Lung (tissue), 12 donors: ENCODE measurements around the gene ZNF280C. TPM values are rescaled to one million over a fixed set of nuclear protein-coding genes. Genes with fewer than 3 reads are reported as not detected.
"Not testable (repeated sequence)": the region's sequence is repeated elsewhere in the genome, so short reads cannot be mapped to it uniquely, and the experiment has no call there.

Experiments
- ATAC-seq: fragments of 200-7000 bp; cut with Tn5 transposase; one replicate; pipeline ENCODE4 v1.9.1; 2020; ENCODE audit warnings: moderate number of reproducible peaks; ENCODE audit not compliant: insufficient read depth, low FRiP score
- DNase-seq, 3 donors: peaks; one replicate each; pipeline ENCODE4 v3.0.0-alpha.2; 2013 to 2017
- H3K27ac ChIP-seq, 2 donors: one replicate each; pipeline ENCODE4 v1.5.1; 2013; ENCODE audit warnings: mild to moderate bottlenecking in 2 of 2, moderate library complexity in 2 of 2, control low read depth in 1 of 2, inconsistent platforms in 1 of 2, low read depth in 1 of 2, low read length in 1 of 2
- H3K27me3 ChIP-seq, 3 donors: one replicate each; pipeline ENCODE4 v1.5.1; 2013; ENCODE audit warnings: low read length in 2 of 3; ENCODE audit not compliant: control insufficient read depth in 3 of 3, insufficient read depth in 3 of 3
- H3K36me3 ChIP-seq, 4 donors: one replicate each; pipeline ENCODE4 v1.5.1; 2013; ENCODE audit warnings: low read length in 4 of 4, mild to moderate bottlenecking in 1 of 4, moderate library complexity in 1 of 4; ENCODE audit not compliant: control insufficient read depth in 4 of 4, insufficient read depth in 4 of 4
- H3K4me1 ChIP-seq, 5 donors: one replicate each; pipeline ENCODE4 v1.5.1; 2013; ENCODE audit warnings: low read length in 5 of 5, mild to moderate bottlenecking in 2 of 5, moderate library complexity in 1 of 5; ENCODE audit not compliant: control insufficient read depth in 5 of 5, insufficient read depth in 5 of 5
- H3K4me3 ChIP-seq: one replicate; pipeline ENCODE4 v1.5.1; 2013; ENCODE audit warnings: mild to moderate bottlenecking, control low read depth, moderate library complexity
- H3K9ac ChIP-seq, 2 donors: one replicate each; pipeline ENCODE4 v1.5.1; 2013; ENCODE audit warnings: low read length in 2 of 2, control low read depth in 1 of 2; ENCODE audit not compliant: insufficient read depth in 1 of 2
- H3K9me3 ChIP-seq, 4 donors: one replicate each; pipeline ENCODE4 v1.5.1; 2013; ENCODE audit warnings: low read length in 3 of 4, mild to moderate bottlenecking in 1 of 4, moderate library complexity in 1 of 4; ENCODE audit not compliant: control insufficient read depth in 4 of 4, insufficient read depth in 3 of 4
- WGBS, 2 donors: extraction: QIAGEN DNeasy Blood & Tissue Kit; methylation state at CpG; one replicate each; pipeline ENCODE4 v1.1.7; 2013; 5-methylcytosine and 5-hydroxymethylcytosine counted together
- polyA plus RNA-seq, 2 donors: library from polyadenylated mRNA; stranded (reverse); fragments of 200-250 nt; gene quantifications; one replicate each; pipeline ENCODE4 v1.2.1, GENCODE V29; 2013
- total RNA-seq, 2 donors: library from RNA; depleted of rRNA in 1 of 2; stranded (reverse); fragments of >200 nt in 1 of 2; gene quantifications; one replicate each; pipeline ENCODE4 v1.2.1, GENCODE V29; 2014 to 2021
- TF ChIP-seq, protein P1 (sequence below): IDR thresholded peaks from 2 replicates; pipeline ENCODE4 v1.5.1; 2012; ENCODE audit warnings: mild to moderate bottlenecking; ENCODE audit errors: control extremely low read depth, extremely low read depth
- donor health status: control.
- donor health status: control.
- donor health status: Bipolar disorder and iron deficiency.
- donor health status: healthy.
- donor health status: DM: yes; HTN: yes; CAD: no.

Gene ZNF280C
- total and polyA plus RNA-seq, 4 donors, result 1.2 to 7.3 (median 2.5) TPM

DNA sequence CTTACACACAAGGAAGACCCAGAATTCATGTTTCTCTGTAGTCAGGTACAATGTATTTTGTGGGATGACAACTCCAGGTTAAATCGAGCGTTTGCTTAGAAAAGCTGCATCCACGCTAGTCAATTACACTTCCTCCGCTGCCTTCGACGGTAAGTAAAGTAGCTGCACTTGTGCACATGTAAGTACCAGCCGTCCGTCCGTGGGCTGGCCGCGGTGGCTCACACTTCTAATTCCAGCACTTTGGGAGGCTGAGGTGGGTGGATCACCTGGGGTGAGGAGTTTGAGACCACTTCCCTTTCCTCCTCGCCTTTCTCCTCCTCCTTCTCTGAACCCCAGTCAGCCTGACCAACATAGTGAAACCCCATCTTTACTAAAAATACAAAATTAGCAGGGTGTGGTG, 692 bp upstream of the ZNF280C start:
- H3K27ac ChIP-seq, H3K4me1 ChIP-seq, ATAC-seq, H3K4me3 ChIP-seq, H3K27me3 ChIP-seq, H3K36me3 ChIP-seq, H3K9ac ChIP-seq, H3K9me3 ChIP-seq, DNase-seq: not testable (repeated sequence)
- 91 to 97% methylated on average over 12 of the region's 12 CpGs for WGBS, 2 donors

DNA sequence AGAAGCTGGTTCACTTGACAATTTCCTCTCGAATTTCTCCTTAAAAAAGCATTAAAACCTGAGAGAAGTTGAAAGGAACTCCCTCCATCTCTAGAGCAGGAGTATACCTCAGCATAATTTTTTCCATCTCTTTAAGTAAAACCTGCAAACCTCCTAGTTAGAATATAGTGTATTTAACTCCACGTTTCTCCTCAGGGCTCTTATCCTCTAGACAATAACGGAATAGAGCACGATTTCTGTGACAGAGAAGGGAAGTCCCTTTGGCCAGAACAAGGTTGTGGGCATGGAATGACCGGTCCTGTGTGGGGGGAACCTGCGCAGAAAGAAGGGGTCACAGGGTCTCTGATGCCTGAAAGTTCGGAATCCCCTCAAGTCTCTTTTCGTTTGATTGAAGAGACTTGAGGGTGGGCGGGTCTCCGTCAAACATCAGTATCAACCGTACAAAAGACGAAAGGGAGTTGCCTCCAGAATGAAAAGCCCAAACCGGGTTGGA, 697 bp downstream of the ZNF280C start:
- Histone ChIP-seq H3K9me3 (peaks cover 0 to 6% (median 0%) of the 10 kb centered on the region in 4 donors), H3K27me3 (peaks cover 0 to 3% (median 0%) of the 10 kb centered on the region in 3 donors), H3K9ac (peak overlapping the region; percentile 56 to 76), H3K27ac (peak overlapping the region; percentile 84 to 85), H3K4me1 (peaks cover 0 to 3% (median 0%) of the 10 kb centered on the region in 5 donors), H3K36me3 (no peaks in the 10 kb centered on the region), H3K4me3 (peak overlapping the region; percentile 62)
- ATAC-seq (peak; percentile 13), DNase-seq (peak in 1 of 3 donors; percentile 55)
- TF ChIP-seq, protein P1, sequence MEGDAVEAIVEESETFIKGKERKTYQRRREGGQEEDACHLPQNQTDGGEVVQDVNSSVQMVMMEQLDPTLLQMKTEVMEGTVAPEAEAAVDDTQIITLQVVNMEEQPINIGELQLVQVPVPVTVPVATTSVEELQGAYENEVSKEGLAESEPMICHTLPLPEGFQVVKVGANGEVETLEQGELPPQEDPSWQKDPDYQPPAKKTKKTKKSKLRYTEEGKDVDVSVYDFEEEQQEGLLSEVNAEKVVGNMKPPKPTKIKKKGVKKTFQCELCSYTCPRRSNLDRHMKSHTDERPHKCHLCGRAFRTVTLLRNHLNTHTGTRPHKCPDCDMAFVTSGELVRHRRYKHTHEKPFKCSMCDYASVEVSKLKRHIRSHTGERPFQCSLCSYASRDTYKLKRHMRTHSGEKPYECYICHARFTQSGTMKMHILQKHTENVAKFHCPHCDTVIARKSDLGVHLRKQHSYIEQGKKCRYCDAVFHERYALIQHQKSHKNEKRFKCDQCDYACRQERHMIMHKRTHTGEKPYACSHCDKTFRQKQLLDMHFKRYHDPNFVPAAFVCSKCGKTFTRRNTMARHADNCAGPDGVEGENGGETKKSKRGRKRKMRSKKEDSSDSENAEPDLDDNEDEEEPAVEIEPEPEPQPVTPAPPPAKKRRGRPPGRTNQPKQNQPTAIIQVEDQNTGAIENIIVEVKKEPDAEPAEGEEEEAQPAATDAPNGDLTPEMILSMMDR, result no peak
- WGBS, 2 donors, result 0 to 28% methylated on average over 12 to 13 of the region's 13 CpGs

DNA sequence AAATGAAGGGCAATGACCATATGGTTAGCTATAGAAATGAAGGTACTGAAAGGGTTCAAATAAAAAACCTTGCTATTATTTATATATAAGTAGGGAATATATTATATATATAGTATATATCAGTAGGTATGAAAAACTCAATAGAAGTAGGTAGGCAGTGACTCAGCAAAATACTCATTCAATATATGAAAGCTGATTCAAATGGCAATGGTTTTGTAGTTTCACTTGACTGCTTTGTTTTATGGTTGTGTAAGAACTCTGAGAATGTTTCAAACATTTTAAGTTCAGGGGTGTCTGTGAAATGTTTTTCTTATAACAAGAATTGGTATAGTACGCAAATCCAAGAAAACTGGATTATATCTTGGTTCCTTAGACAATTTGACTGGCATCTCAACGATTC, 4.1 kb downstream of the ZNF280C start:
- 71 to 93% methylated on average over 2 of the region's 2 CpGs for WGBS, 2 donors
- Histone ChIP-seq H3K9me3 (peaks cover 0 to 6% (median 0%) of the 10 kb centered on the region in 4 donors), H3K4me3 (no peak overlapping the region), H3K27me3 (peaks cover 0 to 3% (median 0%) of the 10 kb centered on the region in 3 donors), H3K36me3 (no peaks in the 10 kb centered on the region), H3K9ac (no peak overlapping the region), H3K27ac (no peak overlapping the region), H3K4me1 (peaks cover 0 to 3% (median 0%) of the 10 kb centered on the region in 5 donors)
- ATAC-seq (no peak), DNase-seq (no peak)
- TF ChIP-seq, protein P1, result no peak

DNA sequence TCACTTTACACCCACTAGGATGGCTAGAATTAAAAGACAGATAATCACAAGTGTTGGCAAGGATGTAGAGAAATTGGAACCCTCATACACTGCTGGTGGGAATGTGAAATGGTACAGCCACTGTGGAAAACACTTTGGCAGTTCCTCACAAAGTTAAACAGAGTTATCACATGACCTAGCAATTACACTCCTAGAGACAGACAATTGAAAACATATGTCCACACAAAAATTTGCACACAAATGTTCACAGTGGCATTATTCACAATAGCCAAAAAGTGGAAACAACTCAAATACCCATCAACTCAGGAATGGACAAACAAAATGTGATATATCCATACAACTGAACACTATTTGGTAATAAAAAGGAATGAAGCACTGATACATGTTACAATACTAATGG, 5.7 kb downstream of the ZNF280C start:
- Histone ChIP-seq H3K9me3 (no peaks in the 10 kb centered on the region), H3K36me3 (no peaks in the 10 kb centered on the region), H3K9ac (no peak overlapping the region), H3K4me3 (no peak overlapping the region), H3K27ac (no peak overlapping the region), H3K4me1 (peaks cover 0 to 3% (median 0%) of the 10 kb centered on the region in 5 donors), H3K27me3 (peaks cover 0 to 3% (median 0%) of the 10 kb centered on the region in 3 donors)
- TF ChIP-seq, protein P1, result no peak
- DNase-seq, result no peak
- no peak for ATAC-seq
